H1 (cell line): ENCODE measurements around the gene ATP1A1. TPM values are rescaled to one million over a fixed set of nuclear protein-coding genes. Genes with fewer than 3 reads are reported as not detected.

ENCODE experiments used
- BCL11A ChIP-seq, 2 experiments: IDR thresholded peaks; one replicate each; pipeline ENCODE4 v1.6.1; 2011; ENCODE audit warnings: low read depth in 2 of 2, low read length in 2 of 2, mild to moderate bottlenecking in 2 of 2
- JUND ChIP-seq: IDR thresholded peaks from 2 replicates; pipeline ENCODE4 v1.6.1; 2011; ENCODE audit warnings: mild to moderate bottlenecking, improper control_type of control experiment, low read length
- MAFK ChIP-seq: IDR thresholded peaks from 2 replicates; pipeline ENCODE4 v1.6.1; 2012; ENCODE audit warnings: low read depth, mild to moderate bottlenecking, improper control_type of control experiment, low read length
- SRF ChIP-seq: IDR thresholded peaks from 2 replicates; pipeline ENCODE4 v1.6.1; 2011; ENCODE audit warnings: mild to moderate bottlenecking, low read depth, low read length, moderate library complexity
- YY1 ChIP-seq: IDR thresholded peaks from 2 replicates; pipeline ENCODE4 v1.6.1; 2011; ENCODE audit warnings: low read depth, mild to moderate bottlenecking, low read length
- ZNF274 ChIP-seq: IDR thresholded peaks from 2 replicates; pipeline ENCODE4 v1.7.0; 2012; ENCODE audit warnings: low read length, borderline replicate concordance; ENCODE audit errors: extremely low read depth
- polyA plus RNA-seq, 7 experiments: library from polyadenylated mRNA; depleted of rRNA in 3 of 7; stranded (reverse) in 5 of 7; unstranded in 2 of 7; fragments of >200 nt in 5 of 7; fragments of 200-250 nt in 2 of 7; gene quantifications; 1 replicate in 5 of 7; 2 replicates in 1 of 7; 4 replicates in 1 of 7; pipeline versions ENCODE4 v1.2.1 to v1.2.3, GENCODE V29; 2011 to 2013; ENCODE audit warnings: missing spikeins in 2 of 7, mixed read lengths in 2 of 7
- total RNA-seq: library from RNA; stranded (reverse); fragmentation: NEBNext Ultra II Directional; extraction: Animal tissue kit (Norgen Biotek cat#: 25700); gene quantifications from 2 replicates; pipeline ENCODE4 v1.2.1, GENCODE V29; 2021
- TF ChIP-seq, protein P1 (sequence below), 3 experiments: IDR thresholded peaks; 1 replicate in 2 of 3; 2 replicates in 1 of 3; pipeline versions ENCODE4 v1.5.1 to v1.6.1; 2011; ENCODE audit warnings: low read length in 3 of 3, mild to moderate bottlenecking in 3 of 3, inconsistent platforms in 2 of 3, low read depth in 1 of 3, moderate library complexity in 1 of 3; ENCODE audit not compliant: insufficient read depth in 1 of 3; ENCODE audit errors: control extremely low read depth in 1 of 3

Gene ATP1A1
- total and polyA plus RNA-seq, 2 of the 8 experiments (the other 6 are each of a cell fraction or from before 2014, with no cell fraction given): 222 to 325 TPM

DNA sequence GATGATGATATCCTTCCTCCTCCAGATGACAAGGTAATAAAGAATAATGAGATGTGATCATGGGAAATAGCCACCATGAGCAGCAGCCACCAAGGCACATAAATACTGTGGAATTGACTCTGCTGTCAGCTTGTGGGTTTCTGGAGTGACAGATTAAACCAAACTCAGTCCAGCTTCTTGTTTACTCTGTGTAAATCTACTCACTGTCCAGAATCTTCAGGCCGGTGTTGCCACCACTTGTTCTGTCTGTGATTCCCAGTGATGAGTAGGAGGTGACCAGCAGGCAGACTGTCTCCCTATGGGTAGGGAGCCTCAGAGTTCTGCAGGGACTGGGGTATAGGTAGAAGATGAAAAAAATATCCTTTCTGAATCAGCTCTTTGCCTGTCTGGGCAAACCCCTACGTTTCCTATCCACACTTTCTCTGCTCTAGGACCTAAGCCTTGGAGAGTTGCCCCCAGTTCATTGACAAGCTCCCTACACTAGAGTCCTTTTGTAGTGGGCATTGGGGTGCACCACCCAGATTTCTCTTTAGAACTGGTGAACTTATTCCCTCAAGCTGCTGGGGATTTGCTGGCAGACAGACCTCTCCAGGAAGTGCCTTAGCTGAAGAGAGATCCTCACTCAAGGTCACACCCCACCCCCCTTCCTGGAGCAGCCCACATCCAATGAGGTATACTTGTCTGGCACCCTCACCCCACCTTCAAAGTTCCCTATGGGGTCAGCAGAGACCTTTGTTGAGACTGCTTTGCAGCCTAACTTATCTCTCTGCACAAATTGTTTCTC lies 47.6 kb downstream of the ATP1A1 start (continued):
- TF ChIP-seq, protein P1, sequence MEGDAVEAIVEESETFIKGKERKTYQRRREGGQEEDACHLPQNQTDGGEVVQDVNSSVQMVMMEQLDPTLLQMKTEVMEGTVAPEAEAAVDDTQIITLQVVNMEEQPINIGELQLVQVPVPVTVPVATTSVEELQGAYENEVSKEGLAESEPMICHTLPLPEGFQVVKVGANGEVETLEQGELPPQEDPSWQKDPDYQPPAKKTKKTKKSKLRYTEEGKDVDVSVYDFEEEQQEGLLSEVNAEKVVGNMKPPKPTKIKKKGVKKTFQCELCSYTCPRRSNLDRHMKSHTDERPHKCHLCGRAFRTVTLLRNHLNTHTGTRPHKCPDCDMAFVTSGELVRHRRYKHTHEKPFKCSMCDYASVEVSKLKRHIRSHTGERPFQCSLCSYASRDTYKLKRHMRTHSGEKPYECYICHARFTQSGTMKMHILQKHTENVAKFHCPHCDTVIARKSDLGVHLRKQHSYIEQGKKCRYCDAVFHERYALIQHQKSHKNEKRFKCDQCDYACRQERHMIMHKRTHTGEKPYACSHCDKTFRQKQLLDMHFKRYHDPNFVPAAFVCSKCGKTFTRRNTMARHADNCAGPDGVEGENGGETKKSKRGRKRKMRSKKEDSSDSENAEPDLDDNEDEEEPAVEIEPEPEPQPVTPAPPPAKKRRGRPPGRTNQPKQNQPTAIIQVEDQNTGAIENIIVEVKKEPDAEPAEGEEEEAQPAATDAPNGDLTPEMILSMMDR (IDR thresholded peaks at IDR 0.05; ENCODE audit: control extremely low read depth in 1 of 3, insufficient read depth in 1 of 3, low read depth in 1 of 3, low read length in 3 of 3): no peak
- no peak for TF ChIP-seq SRF
- no peak for TF ChIP-seq JUND
- no peak for TF ChIP-seq MAFK
- TF ChIP-seq ZNF274: no peak
- TF ChIP-seq YY1: no peak
- TF ChIP-seq BCL11A (IDR thresholded peaks at IDR 0.05; ENCODE audit: low read depth in 2 of 2, low read length in 2 of 2): no peak
